Suprapubic skin (tissue), 4 donors: Measurements from ENCODE around the gene CA9. TPM values are rescaled to one million over a fixed set of nuclear protein-coding genes. Genes with fewer than 3 reads are reported as not detected.

Source experiments
- DNase-seq, 2 donors: peaks; one replicate each; pipeline ENCODE4 v3.0.0-alpha.2; 2019; ENCODE audit warnings: low spot score in 2 of 2
- H3K27ac ChIP-seq: fragments of 200-600 bp; sonication (generic); one replicate; pipeline ENCODE4 v1.5.1; 2019
- H3K27me3 ChIP-seq: fragments of 200-600 bp; sonication (generic); one replicate; pipeline ENCODE4 v1.5.1; 2019
- H3K36me3 ChIP-seq: fragments of 200-600 bp; sonication (generic); one replicate; pipeline ENCODE4 v1.5.1; 2019
- H3K4me1 ChIP-seq: fragments of 200-600 bp; sonication (generic); one replicate; pipeline ENCODE4 v1.5.1; 2019
- H3K4me3 ChIP-seq: fragments of 200-600 bp; sonication (generic); one replicate; pipeline ENCODE4 v1.5.1; 2019; ENCODE audit warnings: mild to moderate bottlenecking
- H3K9me3 ChIP-seq: fragments of 200-600 bp; sonication (generic); one replicate; pipeline ENCODE4 v1.5.1; 2019
- CTCF ChIP-seq, 2 donors: fragments of 200-600 bp in 1 of 2; fragments of 450-650 bp in 1 of 2; sonication (generic) in 1 of 2; IDR thresholded peaks; one replicate each; pipeline ENCODE4 v1.5.1; 2016 to 2019; ENCODE audit warnings: antibody characterized with exemption in 2 of 2, mild to moderate bottlenecking in 1 of 2, moderate library complexity in 1 of 2
- EP300 ChIP-seq: sonication (generic); formaldehyde crosslinking; IDR thresholded peaks from one replicate; pipeline ENCODE4 v1.6.1; 2017; ENCODE audit warnings: antibody characterized with exemption
- POLR2A ChIP-seq, 2 donors: fragments of 450-650 bp; IDR thresholded peaks; one replicate each; pipeline ENCODE4 v1.6.1; 2017; ENCODE audit warnings: antibody characterized with exemption in 2 of 2, mild to moderate bottlenecking in 2 of 2, moderate library complexity in 2 of 2
- POLR2AphosphoS5 ChIP-seq, 3 donors: sonication (generic); formaldehyde crosslinking; IDR thresholded peaks; one replicate each; pipeline ENCODE4 v1.6.1; 2017; ENCODE audit warnings: antibody characterized with exemption in 3 of 3
- WGBS: methylation state at CpG from one replicate; pipeline ENCODE4 v1.1.5; 2018; 5-methylcytosine and 5-hydroxymethylcytosine counted together
- total RNA-seq, 4 donors: library from RNA; depleted of rRNA; stranded (reverse); fragments of >200 nt; gene quantifications; one replicate each; pipeline ENCODE4 v1.1.0, GENCODE V29; 2016

The CA9 gene
- total RNA-seq, 4 donors from 2014 or later: 2.1 to 5.7 (median 2.8) TPM; not detected in 1

GRCh38 chr9:35717132-35717870 lies 43.6 kb downstream of the CA9 start:
- TF ChIP-seq EP300: no peak
- TF ChIP-seq POLR2A (IDR thresholded peaks at IDR 0.05): no peak
- TF ChIP-seq CTCF (IDR thresholded peaks at IDR 0.05): no peak
- no peak for TF ChIP-seq POLR2AphosphoS5 (IDR thresholded peaks at IDR 0.05)
- 94% methylated on average over 9 of the region's 14 CpGs for WGBS
- Histone ChIP-seq H3K4me1 (no peaks in the 10 kb centered on the region), H3K36me3 (peaks cover 100% of the 10 kb centered on the region), H3K9me3 (no peaks in the 10 kb centered on the region), H3K27ac (no peak overlapping the region), H3K4me3 (no peak overlapping the region), H3K27me3 (no peaks in the 10 kb centered on the region)
- DNase-seq: no peak

GRCh38 chr9:35718721-35719511 lies 45.2 kb downstream of the CA9 start:
- no peak overlapping the region for H3K4me3 ChIP-seq
- H3K27ac ChIP-seq: no peak overlapping the region
- no peak for DNase-seq
- 76% methylated on average over 11 of the region's 15 CpGs for WGBS
- peaks cover 100% of the 10 kb centered on the region for H3K36me3 ChIP-seq
- no peaks in the 10 kb centered on the region for H3K4me1 ChIP-seq
- TF ChIP-seq EP300 (no peak), POLR2AphosphoS5 (IDR thresholded peaks at IDR 0.05) (no peak), POLR2A (IDR thresholded peaks at IDR 0.05) (no peak), CTCF (IDR thresholded peaks at IDR 0.05) (no peak)
- H3K27me3 ChIP-seq: no peaks in the 10 kb centered on the region
- no peaks in the 10 kb centered on the region for H3K9me3 ChIP-seq

GRCh38 chr9:35719546-35719945 lies 45.8 kb downstream of the CA9 start:
- Histone ChIP-seq H3K27me3 (no peaks in the 10 kb centered on the region), H3K4me3 (no peak overlapping the region), H3K4me1 (no peaks in the 10 kb centered on the region), H3K9me3 (no peaks in the 10 kb centered on the region), H3K36me3 (peaks cover 100% of the 10 kb centered on the region), H3K27ac (no peak overlapping the region)
- TF ChIP-seq EP300: no peak
- DNase-seq: no peak
- WGBS: 100% methylated on average over 4 of the region's 4 CpGs

- H3K36me3 ChIP-seq: peaks cover 78% of the 10 kb centered on the region
- H3K4me1 ChIP-seq: peaks cover 17% of the 10 kb centered on the region
- no peak overlapping the region for H3K4me3 ChIP-seq
- no peak overlapping the region for H3K27ac ChIP-seq
- 86% methylated on average over 2 of the region's 2 CpGs for WGBS
- H3K27me3 ChIP-seq: no peaks in the 10 kb centered on the region
- no peak for DNase-seq
- TF ChIP-seq EP300 (no peak), POLR2A (IDR thresholded peaks at IDR 0.05) (no peak), CTCF (IDR thresholded peaks at IDR 0.05) (no peak), POLR2AphosphoS5 (IDR thresholded peaks at IDR 0.05) (no peak)
- no peaks in the 10 kb centered on the region for H3K9me3 ChIP-seq
Measured at GRCh38 chr9:35723426-35723825, 49.7 kb downstream of the CA9 start.

GRCh38 chr9:35723908-35724307 lies 50.2 kb downstream of the CA9 start:
- no peak for DNase-seq
- Histone ChIP-seq H3K4me1 (peaks cover 22% of the 10 kb centered on the region), H3K27ac (no peak overlapping the region), H3K9me3 (no peaks in the 10 kb centered on the region), H3K4me3 (no peak overlapping the region), H3K36me3 (peaks cover 73% of the 10 kb centered on the region), H3K27me3 (no peaks in the 10 kb centered on the region)
- TF ChIP-seq POLR2A (IDR thresholded peaks at IDR 0.05): no peak
- no peak for TF ChIP-seq POLR2AphosphoS5 (IDR thresholded peaks at IDR 0.05)
- no peak for TF ChIP-seq EP300
- TF ChIP-seq CTCF (IDR thresholded peaks at IDR 0.05): no peak
- 86% methylated on average over 8 of the region's 8 CpGs for WGBS
